ENCODE measurements around the gene PLCL2. TPM values are rescaled to one million over a fixed set of nuclear protein-coding genes. Genes with fewer than 3 reads are reported as not detected.

The PLCL2 gene
- total RNA-seq, 1 donor from 2014 or later: 0.85 TPM

DNA sequence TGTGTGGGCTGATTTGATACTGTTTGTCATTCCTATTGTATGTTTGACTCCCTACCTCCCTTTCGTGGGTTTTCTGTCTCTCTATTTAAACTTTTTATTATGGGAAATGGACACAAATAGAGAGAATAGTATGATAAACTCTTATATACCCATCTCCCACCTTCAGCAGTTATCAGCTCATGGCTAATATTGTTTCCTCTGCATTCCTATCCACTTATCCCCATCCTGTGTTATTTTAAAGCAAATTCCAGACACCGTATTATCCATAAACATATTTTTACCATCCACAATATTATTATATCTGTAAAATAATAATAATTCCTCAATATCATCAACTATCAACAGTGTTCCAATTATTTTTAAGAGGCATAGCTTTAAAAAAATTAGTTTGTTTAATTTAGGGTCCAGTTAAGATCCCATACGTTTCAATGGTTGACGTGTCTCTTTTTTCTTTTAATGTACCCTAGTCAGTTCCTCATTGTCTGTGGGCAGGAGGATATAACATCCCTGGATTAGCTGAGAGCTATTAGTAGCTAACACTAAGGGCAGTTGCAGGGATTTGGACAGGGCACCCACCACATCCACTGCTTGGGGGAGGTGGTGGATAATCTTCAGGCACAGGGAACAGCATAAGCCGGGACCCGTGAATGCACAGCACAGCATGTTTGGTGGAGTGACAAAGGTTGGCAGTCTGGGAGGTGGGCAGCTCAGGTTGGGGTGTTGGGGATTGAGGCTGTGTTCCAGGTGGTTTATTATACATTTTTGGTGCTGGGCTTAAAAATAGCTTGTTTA is 23.5 kb downstream of the PLCL2 start:
- DNase-seq (ENCODE audit: low spot score): no peak
- Mint-ChIP-seq H3K27me3 (ENCODE audit: low read depth) (no peaks in the 10 kb centered on the region), H3K4me1 (ENCODE audit: low read depth) (peaks cover 20% of the 10 kb centered on the region), H3K4me3 (ENCODE audit: unreplicated experiment) (no peak overlapping the region), H3K9me3 (ENCODE audit: low read depth) (no peaks in the 10 kb centered on the region), H3K27ac (ENCODE audit: unreplicated experiment) (no peak overlapping the region), H3K36me3 (ENCODE audit: low read depth) (no peaks in the 10 kb centered on the region)
- TF ChIP-seq CTCF (IDR thresholded peaks at IDR 0.05): no peak

DNA sequence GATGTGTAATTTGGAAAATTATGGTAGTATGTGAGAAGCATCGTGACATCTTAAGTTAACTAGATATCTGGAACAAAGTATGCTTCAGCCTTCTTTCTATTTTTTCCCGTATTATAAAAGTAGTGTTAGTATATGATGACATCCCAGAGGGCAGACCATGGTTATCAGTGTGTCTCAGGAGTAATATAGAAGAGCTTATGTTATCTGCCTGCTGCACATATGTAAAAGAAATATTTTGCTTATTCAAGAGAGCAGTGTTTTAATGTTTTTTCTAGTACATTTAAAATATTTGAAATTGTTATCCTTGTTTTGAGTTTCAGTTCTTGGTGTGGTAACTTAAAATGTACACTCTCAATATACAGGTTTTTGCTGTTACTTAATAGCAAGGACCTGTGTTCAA is 24.1 kb downstream of the PLCL2 start:
- Mint-ChIP-seq H3K4me3 (ENCODE audit: unreplicated experiment) (no peak overlapping the region), H3K36me3 (ENCODE audit: low read depth) (no peaks in the 10 kb centered on the region), H3K27me3 (ENCODE audit: low read depth) (no peaks in the 10 kb centered on the region), H3K9me3 (ENCODE audit: low read depth) (no peaks in the 10 kb centered on the region), H3K27ac (ENCODE audit: unreplicated experiment) (no peak overlapping the region), H3K4me1 (ENCODE audit: low read depth) (peaks cover 20% of the 10 kb centered on the region)
- TF ChIP-seq CTCF (IDR thresholded peaks at IDR 0.05): no peak
- no peak for DNase-seq (ENCODE audit: low spot score)

- no peaks in the 10 kb centered on the region for H3K27me3 Mint-ChIP-seq (ENCODE audit: low read depth)
- H3K4me1 Mint-ChIP-seq (ENCODE audit: low read depth): peaks cover 20% of the 10 kb centered on the region
- no peak overlapping the region for H3K4me3 Mint-ChIP-seq (ENCODE audit: unreplicated experiment)
- no peak for DNase-seq (ENCODE audit: low spot score)
- H3K27ac Mint-ChIP-seq (ENCODE audit: unreplicated experiment): no peak overlapping the region
- no peaks in the 10 kb centered on the region for H3K9me3 Mint-ChIP-seq (ENCODE audit: low read depth)
- no peaks in the 10 kb centered on the region for H3K36me3 Mint-ChIP-seq (ENCODE audit: low read depth)
- no peak for TF ChIP-seq CTCF (IDR thresholded peaks at IDR 0.05)
Observed at GRCh38 chr3:16909802-16910201, 25.0 kb downstream of the PLCL2 start.

GRCh38 chr3:16910207-16910606 is 25.5 kb downstream of the PLCL2 start:
- DNase-seq (ENCODE audit: low spot score): no peak
- no peaks in the 10 kb centered on the region for H3K9me3 Mint-ChIP-seq (ENCODE audit: low read depth)
- no peak overlapping the region for H3K4me3 Mint-ChIP-seq (ENCODE audit: unreplicated experiment)
- peaks cover 20% of the 10 kb centered on the region for H3K4me1 Mint-ChIP-seq (ENCODE audit: low read depth)
- no peaks in the 10 kb centered on the region for H3K27me3 Mint-ChIP-seq (ENCODE audit: low read depth)
- no peak for TF ChIP-seq CTCF (IDR thresholded peaks at IDR 0.05)
- no peaks in the 10 kb centered on the region for H3K36me3 Mint-ChIP-seq (ENCODE audit: low read depth)
- H3K27ac Mint-ChIP-seq (ENCODE audit: unreplicated experiment): no peak overlapping the region

DNA sequence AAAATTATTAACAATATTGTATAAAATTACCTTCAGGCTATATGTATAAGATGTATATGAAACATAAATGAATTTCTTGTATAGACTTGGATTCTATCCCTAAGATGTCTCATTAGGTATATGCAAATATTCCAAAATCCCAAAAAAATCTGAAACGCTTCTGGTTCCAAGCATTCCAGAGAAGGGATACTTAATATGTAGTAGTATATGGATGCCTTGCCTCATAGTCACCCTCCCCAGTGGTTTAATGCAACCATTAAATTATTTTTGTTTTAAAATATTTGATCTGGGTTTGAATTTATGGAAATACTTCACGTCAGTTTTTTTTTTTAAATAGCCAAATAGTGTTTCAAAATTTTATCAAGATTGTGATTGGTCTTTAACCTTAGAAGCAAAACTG is 27.2 kb downstream of the PLCL2 start:
- no peak for DNase-seq (ENCODE audit: low spot score)
- H3K27me3 Mint-ChIP-seq (ENCODE audit: low read depth): no peaks in the 10 kb centered on the region
- no peak overlapping the region for H3K4me3 Mint-ChIP-seq (ENCODE audit: unreplicated experiment)
- TF ChIP-seq CTCF (IDR thresholded peaks at IDR 0.05): no peak
- no peak overlapping the region for H3K27ac Mint-ChIP-seq (ENCODE audit: unreplicated experiment)
- peaks cover 16% of the 10 kb centered on the region for H3K4me1 Mint-ChIP-seq (ENCODE audit: low read depth)
- H3K9me3 Mint-ChIP-seq (ENCODE audit: low read depth): no peaks in the 10 kb centered on the region
- H3K36me3 Mint-ChIP-seq (ENCODE audit: low read depth): no peaks in the 10 kb centered on the region
